Natural killer cell (primary cell): Measurements from ENCODE around the gene CEP41. TPM values are rescaled to one million over a fixed set of nuclear protein-coding genes. Genes with fewer than 3 reads are reported as not detected.

Experiments used
- ATAC-seq, 3 donors: fragments of 150-1000 bp in 2 of 3; fragments of 200-7000 bp in 1 of 3; cut with Tn5 transposase; 1 replicate in 1 of 3; 2 replicates in 2 of 3; pipeline ENCODE4 v1.10.0; 2021; ENCODE audit warnings: mild to moderate bottlenecking in 2 of 3, moderate library complexity in 2 of 3
- DNase-seq, 2 donors: peaks; one replicate each; pipeline versions ENCODE4 v3.0.0 to v3.0.0-alpha.2; 2013 to 2021; ENCODE audit warnings: mixed read lengths in 1 of 2
- H3K27ac ChIP-seq: one replicate; pipeline ENCODE4 v1.5.1; 2013; ENCODE audit warnings: mild to moderate bottlenecking, low read length
- H3K27me3 ChIP-seq: one replicate; pipeline ENCODE4 v1.6.1; 2013; ENCODE audit warnings: low read length; ENCODE audit not compliant: control insufficient read depth, insufficient read depth
- H3K36me3 ChIP-seq: one replicate; pipeline ENCODE4 v1.6.1; 2013; ENCODE audit warnings: low read length; ENCODE audit not compliant: control insufficient read depth, insufficient read depth
- H3K4me1 ChIP-seq: one replicate; pipeline ENCODE4 v1.6.1; 2013; ENCODE audit warnings: low read length; ENCODE audit not compliant: control insufficient read depth, insufficient read depth
- H3K4me3 ChIP-seq: one replicate; pipeline ENCODE4 v1.5.1; 2013; ENCODE audit warnings: low read length
- H3K9me3 ChIP-seq: one replicate; pipeline ENCODE4 v1.6.1; 2013; ENCODE audit warnings: low read length; ENCODE audit not compliant: control insufficient read depth, insufficient read depth
- H3K27ac Mint-ChIP-seq, 2 donors: one replicate each; pipeline ENCODE4 v1.8.0; 2022; ENCODE audit warnings: mild to moderate bottlenecking in 2 of 2, mixed read lengths in 2 of 2, moderate library complexity in 1 of 2
- H3K27me3 Mint-ChIP-seq, 2 donors: one replicate each; pipeline ENCODE4 v1.8.0; 2022; ENCODE audit warnings: low read depth in 2 of 2, mixed read lengths in 2 of 2
- H3K36me3 Mint-ChIP-seq: one replicate; pipeline ENCODE4 v1.8.0; 2022; ENCODE audit warnings: mixed read lengths
- H3K4me1 Mint-ChIP-seq, 2 donors: one replicate each; pipeline ENCODE4 v1.8.0; 2022; ENCODE audit warnings: mixed read lengths in 2 of 2
- H3K4me3 Mint-ChIP-seq: one replicate; pipeline ENCODE4 v1.8.0; 2022; ENCODE audit warnings: mild to moderate bottlenecking, moderate library complexity, mixed read lengths
- H3K9me3 Mint-ChIP-seq, 2 donors: one replicate each; pipeline ENCODE4 v1.8.0; 2022; ENCODE audit warnings: mixed read lengths in 2 of 2
- CTCF ChIP-seq: fragments of 200-600 bp; IDR thresholded peaks from one replicate; pipeline ENCODE4 v1.8.0; 2022; ENCODE audit warnings: antibody characterized with exemption
- WGBS: methylation state at CpG from one replicate; pipeline ENCODE4 v1.1.7; 2013; ENCODE audit warnings: missing lambda C conversion rate; ENCODE audit not compliant: insufficient coverage; 5-methylcytosine and 5-hydroxymethylcytosine counted together
- intact Hi-C: fragments of 100-400 bp; cut with micrococcal nuclease; formaldehyde crosslinking; loops from one replicate; pipeline ENCODE4 v1.14.2; 2022
- total RNA-seq, 4 donors: library from RNA; stranded (reverse); fragments of 120-200 nt in 1 of 4; gene quantifications; one replicate each; pipeline versions ENCODE4 v1.2.3 to v1.2.4, GENCODE V29; 2013 to 2022

The CEP41 gene
- total RNA-seq, 3 donors from 2014 or later (not counting 1 experiment from before 2014, with no cell fraction given), result 8.7 to 14.2 (median 11.2) TPM

GRCh38 chr7:130363026-130363847, 77.6 kb downstream of the CEP41 start:
- Histone ChIP-seq H3K27ac (no peak overlapping the region), H3K9me3 (peaks cover 7% of the 10 kb centered on the region), H3K27me3 (no peaks in the 10 kb centered on the region), H3K4me3 (no peak overlapping the region), H3K36me3 (no peaks in the 10 kb centered on the region), H3K4me1 (no peaks in the 10 kb centered on the region)
- H3K36me3 Mint-ChIP-seq, result no peaks in the 10 kb centered on the region
- no peak for TF ChIP-seq CTCF
- DNase-seq (no peak), ATAC-seq (no peak)
- H3K27me3 Mint-ChIP-seq, result no peaks in the 10 kb centered on the region
- H3K4me1 Mint-ChIP-seq, result no peaks in the 10 kb centered on the region
- intact Hi-C loops, result no loop called here
- H3K4me3 Mint-ChIP-seq, result no peak overlapping the region
- no peak overlapping the region for H3K27ac Mint-ChIP-seq
- H3K9me3 Mint-ChIP-seq, result peaks cover 0 to 7% of the 10 kb centered on the region in 2 donors
- 84% methylated on average over 8 of the region's 8 CpGs for WGBS

GRCh38 chr7:130362251-130362816, 78.5 kb downstream of the CEP41 start:
- Mint-ChIP-seq H3K9me3 (peaks cover 0 to 7% of the 10 kb centered on the region in 2 donors), H3K27ac (no peak overlapping the region), H3K4me3 (no peak overlapping the region), H3K4me1 (no peaks in the 10 kb centered on the region), H3K27me3 (no peaks in the 10 kb centered on the region), H3K36me3 (no peaks in the 10 kb centered on the region)
- Histone ChIP-seq H3K4me3 (no peak overlapping the region), H3K36me3 (no peaks in the 10 kb centered on the region), H3K4me1 (no peaks in the 10 kb centered on the region), H3K27ac (no peak overlapping the region), H3K9me3 (peaks cover 7% of the 10 kb centered on the region), H3K27me3 (no peaks in the 10 kb centered on the region)
- intact Hi-C loops, result no loop called here
- 90% methylated on average over 10 of the region's 10 CpGs for WGBS
- no peak for DNase-seq
- ATAC-seq, result no peak
- TF ChIP-seq CTCF, result no peak

- DNase-seq, result no peak
- no peaks in the 10 kb centered on the region for H3K36me3 Mint-ChIP-seq
Observed at GRCh38 chr7:130361681-130362080, 79.1 kb downstream of the CEP41 start.

More at GRCh38 chr7:130361681-130362080, 79.1 kb downstream of the CEP41 start:
- H3K27ac ChIP-seq, result no peak overlapping the region
- no peaks in the 10 kb centered on the region for H3K36me3 ChIP-seq
- intact Hi-C loops, result no loop called here
- no peaks in the 10 kb centered on the region for H3K27me3 ChIP-seq
- WGBS, result 92% methylated on average over 7 of the region's 7 CpGs
- peaks cover 7% of the 10 kb centered on the region for H3K9me3 ChIP-seq
- no peak overlapping the region for H3K4me3 Mint-ChIP-seq
- H3K27ac Mint-ChIP-seq, result no peak overlapping the region
- H3K27me3 Mint-ChIP-seq, result no peaks in the 10 kb centered on the region
- no peaks in the 10 kb centered on the region for H3K4me1 ChIP-seq
- TF ChIP-seq CTCF, result no peak
- no peak for ATAC-seq
- no peaks in the 10 kb centered on the region for H3K4me1 Mint-ChIP-seq
- no peak overlapping the region for H3K4me3 ChIP-seq
- peaks cover 0 to 7% of the 10 kb centered on the region in 2 donors for H3K9me3 Mint-ChIP-seq
